Breast epithelium (tissue), 3 donors: ENCODE measurements around the gene IPCEF1.

Source experiments
- POLR2A ChIP-seq: fragments of 450-650 bp; IDR thresholded peaks from one replicate; pipeline ENCODE4 v1.6.1; 2016; ENCODE audit warnings: antibody characterized with exemption, mild to moderate bottlenecking, moderate library complexity
- POLR2AphosphoS5 ChIP-seq, 3 donors: sonication (generic); formaldehyde crosslinking; IDR thresholded peaks; one replicate each; pipeline ENCODE4 v1.6.1; 2017; ENCODE audit warnings: antibody characterized with exemption in 3 of 3
- TF ChIP-seq, protein P1 (sequence below), 3 donors: fragments of 450-650 bp; IDR thresholded peaks; one replicate each; pipeline ENCODE4 v1.5.1; 2016 to 2017; ENCODE audit warnings: antibody characterized with exemption in 3 of 3, mild to moderate bottlenecking in 3 of 3, moderate library complexity in 3 of 3

DNA sequence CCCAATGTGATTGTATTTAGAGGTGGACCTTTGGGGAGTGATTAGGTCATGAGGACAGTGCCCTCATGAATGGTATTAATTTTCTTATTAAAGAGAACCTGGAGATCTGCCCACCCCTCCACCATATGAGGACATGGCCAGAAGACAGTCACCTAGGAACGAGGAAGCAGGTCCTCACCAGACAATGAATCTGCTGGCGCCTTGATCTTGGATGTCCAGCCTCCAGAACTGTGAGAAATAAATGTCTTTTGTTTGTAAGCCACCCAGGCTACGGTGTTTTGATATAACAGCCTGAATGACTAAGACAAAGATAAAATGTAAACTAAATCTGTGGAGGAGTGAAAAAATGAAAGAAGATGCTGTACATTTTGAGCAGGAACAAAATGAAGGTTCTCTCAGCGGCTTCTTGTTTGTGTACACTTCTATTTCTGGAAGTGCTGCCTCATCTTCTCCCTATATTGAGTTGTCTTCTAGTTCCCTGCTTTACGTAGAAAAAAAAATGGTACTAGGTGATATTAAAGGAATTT, 1.5 kb upstream of the IPCEF1 start:
- TF ChIP-seq, protein P1, sequence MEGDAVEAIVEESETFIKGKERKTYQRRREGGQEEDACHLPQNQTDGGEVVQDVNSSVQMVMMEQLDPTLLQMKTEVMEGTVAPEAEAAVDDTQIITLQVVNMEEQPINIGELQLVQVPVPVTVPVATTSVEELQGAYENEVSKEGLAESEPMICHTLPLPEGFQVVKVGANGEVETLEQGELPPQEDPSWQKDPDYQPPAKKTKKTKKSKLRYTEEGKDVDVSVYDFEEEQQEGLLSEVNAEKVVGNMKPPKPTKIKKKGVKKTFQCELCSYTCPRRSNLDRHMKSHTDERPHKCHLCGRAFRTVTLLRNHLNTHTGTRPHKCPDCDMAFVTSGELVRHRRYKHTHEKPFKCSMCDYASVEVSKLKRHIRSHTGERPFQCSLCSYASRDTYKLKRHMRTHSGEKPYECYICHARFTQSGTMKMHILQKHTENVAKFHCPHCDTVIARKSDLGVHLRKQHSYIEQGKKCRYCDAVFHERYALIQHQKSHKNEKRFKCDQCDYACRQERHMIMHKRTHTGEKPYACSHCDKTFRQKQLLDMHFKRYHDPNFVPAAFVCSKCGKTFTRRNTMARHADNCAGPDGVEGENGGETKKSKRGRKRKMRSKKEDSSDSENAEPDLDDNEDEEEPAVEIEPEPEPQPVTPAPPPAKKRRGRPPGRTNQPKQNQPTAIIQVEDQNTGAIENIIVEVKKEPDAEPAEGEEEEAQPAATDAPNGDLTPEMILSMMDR (IDR thresholded peaks at IDR 0.05), result no peak
- TF ChIP-seq POLR2A (no peak), POLR2AphosphoS5 (IDR thresholded peaks at IDR 0.05) (no peak)
